ENCODE results near the gene SPDYE3.

- TF ChIP-seq CTCF (IDR thresholded peaks at IDR 0.05) = no peak
- TF ChIP-seq TFCP2L1 (CRISPR knock-in tag; IDR thresholded peaks at IDR 0.05) = no peak
- no peak for TF ChIP-seq SREBF2 (IDR thresholded peaks at IDR 0.05)
- no peak for TF ChIP-seq PBX3 (IDR thresholded peaks at IDR 0.05)
- TF ChIP-seq POLR2AphosphoS2 (conservative IDR thresholded peaks at IDR 0.05; ENCODE audit: low read length) = peak; percentile 50; the same call in 1 of the 2 replicates
- no peak for TF ChIP-seq NR3C1 (IDR thresholded peaks at IDR 0.05)
- TF ChIP-seq POLR2A (IDR thresholded peaks at IDR 0.05; ENCODE audit: low read length) = no peak
- TF ChIP-seq, protein P1, sequence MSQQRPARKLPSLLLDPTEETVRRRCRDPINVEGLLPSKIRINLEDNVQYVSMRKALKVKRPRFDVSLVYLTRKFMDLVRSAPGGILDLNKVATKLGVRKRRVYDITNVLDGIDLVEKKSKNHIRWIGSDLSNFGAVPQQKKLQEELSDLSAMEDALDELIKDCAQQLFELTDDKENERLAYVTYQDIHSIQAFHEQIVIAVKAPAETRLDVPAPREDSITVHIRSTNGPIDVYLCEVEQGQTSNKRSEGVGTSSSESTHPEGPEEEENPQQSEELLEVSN (IDR thresholded peaks at IDR 0.05; ENCODE audit: borderline replicate concordance, low read depth) = no peak
Observed at GRCh38 chr7:100369105-100369504, 61.6 kb downstream of the SPDYE3 start.

All from A549 (cell line).